HPDE6-E6E7 (cell line): ENCODE results near the gene B3GNT2.
"Not testable (repeated sequence)": the region's sequence is repeated elsewhere in the genome, so short reads cannot be mapped to it uniquely, and the experiment has no call there.

Source experiments
- DNase-seq: peaks from one replicate; pipeline ENCODE4 v3.0.0; 2011; ENCODE audit warnings: missing footprints; ENCODE audit errors: extremely low spot score

The B3GNT2 gene

GRCh38 chr2:62238236-62238635 is 42.3 kb downstream of the B3GNT2 start:
- DNase-seq, result no peak

- DNase-seq, result no peak
Observed at GRCh38 chr2:62240546-62240945, 44.6 kb downstream of the B3GNT2 start.

GRCh38 chr2:62243983-62244382 is 48.1 kb downstream of the B3GNT2 start:
- no peak for DNase-seq

- DNase-seq, result no peak
Observed at GRCh38 chr2:62248226-62248625, 52.3 kb downstream of the B3GNT2 start.

GRCh38 chr2:62250239-62250638 is 54.3 kb downstream of the B3GNT2 start:
- no peak for DNase-seq

GRCh38 chr2:62254424-62255266 is 58.7 kb downstream of the B3GNT2 start:
- DNase-seq, result no peak

GRCh38 chr2:62257466-62257865 is 61.6 kb downstream of the B3GNT2 start:
- DNase-seq, result no peak

- DNase-seq, result no peak
Observed at GRCh38 chr2:62263076-62263715, 67.3 kb downstream of the B3GNT2 start.

GRCh38 chr2:62264186-62264585 is 68.3 kb downstream of the B3GNT2 start:
- no peak for DNase-seq

GRCh38 chr2:62265106-62265505 is 69.2 kb downstream of the B3GNT2 start:
- DNase-seq, result no peak

GRCh38 chr2:62266433-62267038 is 70.6 kb downstream of the B3GNT2 start:
- no peak for DNase-seq

- DNase-seq, result no peak
Observed at GRCh38 chr2:62267696-62268095, 71.8 kb downstream of the B3GNT2 start.

GRCh38 chr2:62268681-62269188 is 72.8 kb downstream of the B3GNT2 start:
- not testable (repeated sequence) for DNase-seq

GRCh38 chr2:62270728-62271127 is 74.8 kb downstream of the B3GNT2 start:
- DNase-seq, result no peak
